ENCODE measurements around the gene TBC1D2.

TBC1D2 gene

GRCh38 chr9:98211260-98211659 lies 44.2 kb downstream of the TBC1D2 start:
- peaks cover 11% of the 10 kb centered on the region for H3K36me3 ChIP-seq (ENCODE audit: insufficient read depth, low read depth, low read length)
- peaks cover 9% of the 10 kb centered on the region for H3K9me3 ChIP-seq (ENCODE audit: insufficient read depth, low read depth, low read length)
- no peaks in the 10 kb centered on the region for H3K27me3 ChIP-seq (ENCODE audit: insufficient read depth, low read length)
- H3K4me3 ChIP-seq (ENCODE audit: low read length): no peak overlapping the region
- no peak overlapping the region for H3K9ac ChIP-seq (ENCODE audit: low read depth, low read length)
- no peak overlapping the region for H3K27ac ChIP-seq (ENCODE audit: low read length)
- H3K4me1 ChIP-seq (ENCODE audit: insufficient read depth, low read length): no peaks in the 10 kb centered on the region; the same call in 1 of the 2 replicates

- peaks cover 9% of the 10 kb centered on the region for H3K9me3 ChIP-seq (ENCODE audit: insufficient read depth, low read depth, low read length)
- no peak overlapping the region for H3K9ac ChIP-seq (ENCODE audit: low read depth, low read length)
- H3K4me3 ChIP-seq (ENCODE audit: low read length): no peak overlapping the region
- H3K36me3 ChIP-seq (ENCODE audit: insufficient read depth, low read depth, low read length): peaks cover 11% of the 10 kb centered on the region
- H3K27me3 ChIP-seq (ENCODE audit: insufficient read depth, low read length): no peaks in the 10 kb centered on the region
- H3K4me1 ChIP-seq (ENCODE audit: insufficient read depth, low read length): no peaks in the 10 kb centered on the region; the same call in 1 of the 2 replicates
- no peak overlapping the region for H3K27ac ChIP-seq (ENCODE audit: low read length)
Observed at GRCh38 chr9:98210435-98210834, 45.0 kb downstream of the TBC1D2 start.

GRCh38 chr9:98209530-98209929 lies 45.9 kb downstream of the TBC1D2 start:
- H3K36me3 ChIP-seq (ENCODE audit: insufficient read depth, low read depth, low read length): peaks cover 11% of the 10 kb centered on the region
- peaks cover 9% of the 10 kb centered on the region for H3K9me3 ChIP-seq (ENCODE audit: insufficient read depth, low read depth, low read length)
- no peak overlapping the region for H3K27ac ChIP-seq (ENCODE audit: low read length)
- no peak overlapping the region for H3K4me3 ChIP-seq (ENCODE audit: low read length)
- H3K9ac ChIP-seq (ENCODE audit: low read depth, low read length): no peak overlapping the region
- no peaks in the 10 kb centered on the region; the same call in 1 of the 2 replicates for H3K4me1 ChIP-seq (ENCODE audit: insufficient read depth, low read length)
- no peaks in the 10 kb centered on the region for H3K27me3 ChIP-seq (ENCODE audit: insufficient read depth, low read length)

- H3K4me1 ChIP-seq (ENCODE audit: insufficient read depth, low read length): no peaks in the 10 kb centered on the region; the same call in 1 of the 2 replicates
- no peak overlapping the region for H3K4me3 ChIP-seq (ENCODE audit: low read length)
- peaks cover 11% of the 10 kb centered on the region for H3K36me3 ChIP-seq (ENCODE audit: insufficient read depth, low read depth, low read length)
- H3K27ac ChIP-seq (ENCODE audit: low read length): no peak overlapping the region
- no peak overlapping the region for H3K9ac ChIP-seq (ENCODE audit: low read depth, low read length)
- peaks cover 9% of the 10 kb centered on the region for H3K9me3 ChIP-seq (ENCODE audit: insufficient read depth, low read depth, low read length)
- H3K27me3 ChIP-seq (ENCODE audit: insufficient read depth, low read length): no peaks in the 10 kb centered on the region
Observed at GRCh38 chr9:98208635-98209034, 46.8 kb downstream of the TBC1D2 start.

- peaks cover 11% of the 10 kb centered on the region for H3K36me3 ChIP-seq (ENCODE audit: insufficient read depth, low read depth, low read length)
- H3K4me3 ChIP-seq (ENCODE audit: low read length): no peak overlapping the region
- no peak overlapping the region for H3K9ac ChIP-seq (ENCODE audit: low read depth, low read length)
- peaks cover 9% of the 10 kb centered on the region for H3K9me3 ChIP-seq (ENCODE audit: insufficient read depth, low read depth, low read length)
- no peaks in the 10 kb centered on the region; the same call in 1 of the 2 replicates for H3K4me1 ChIP-seq (ENCODE audit: insufficient read depth, low read length)
- H3K27ac ChIP-seq (ENCODE audit: low read length): no peak overlapping the region
- H3K27me3 ChIP-seq (ENCODE audit: insufficient read depth, low read length): no peaks in the 10 kb centered on the region
Observed at GRCh38 chr9:98207606-98208005, 47.8 kb downstream of the TBC1D2 start.

GRCh38 chr9:98206754-98207153 lies 48.7 kb downstream of the TBC1D2 start:
- peaks cover 11% of the 10 kb centered on the region for H3K36me3 ChIP-seq (ENCODE audit: insufficient read depth, low read depth, low read length)
- no peak overlapping the region for H3K9ac ChIP-seq (ENCODE audit: low read depth, low read length)
- H3K27me3 ChIP-seq (ENCODE audit: insufficient read depth, low read length): no peaks in the 10 kb centered on the region
- no peaks in the 10 kb centered on the region; the same call in 1 of the 2 replicates for H3K4me1 ChIP-seq (ENCODE audit: insufficient read depth, low read length)
- H3K27ac ChIP-seq (ENCODE audit: low read length): no peak overlapping the region
- H3K4me3 ChIP-seq (ENCODE audit: low read length): no peak overlapping the region
- peaks cover 9% of the 10 kb centered on the region for H3K9me3 ChIP-seq (ENCODE audit: insufficient read depth, low read depth, low read length)

GRCh38 chr9:98204692-98205091 lies 50.8 kb downstream of the TBC1D2 start:
- no peak overlapping the region for H3K9ac ChIP-seq (ENCODE audit: low read depth, low read length)
- H3K4me1 ChIP-seq (ENCODE audit: insufficient read depth, low read length): peaks cover 5% of the 10 kb centered on the region; the same call in 1 of the 2 replicates
- H3K4me3 ChIP-seq (ENCODE audit: low read length): no peak overlapping the region
- no peak overlapping the region for H3K27ac ChIP-seq (ENCODE audit: low read length)
- no peaks in the 10 kb centered on the region for H3K27me3 ChIP-seq (ENCODE audit: insufficient read depth, low read length)
- H3K36me3 ChIP-seq (ENCODE audit: insufficient read depth, low read depth, low read length): peaks cover 11% of the 10 kb centered on the region
- peaks cover 9% of the 10 kb centered on the region for H3K9me3 ChIP-seq (ENCODE audit: insufficient read depth, low read depth, low read length)

- Histone ChIP-seq H3K36me3 (ENCODE audit: insufficient read depth, low read depth, low read length) (peaks cover 3% of the 10 kb centered on the region), H3K9ac (ENCODE audit: low read depth, low read length) (no peak overlapping the region), H3K4me1 (ENCODE audit: insufficient read depth, low read length) (peaks cover 7% of the 10 kb centered on the region; the same call in 1 of the 2 replicates)
Observed at GRCh38 chr9:98203153-98203552, 52.3 kb downstream of the TBC1D2 start.

GRCh38 chr9:98202252-98202651 lies 53.2 kb downstream of the TBC1D2 start:
- H3K36me3 ChIP-seq (ENCODE audit: insufficient read depth, low read depth, low read length): no peaks in the 10 kb centered on the region

More at GRCh38 chr9:98203153-98203552, 52.3 kb downstream of the TBC1D2 start:
- no peaks in the 10 kb centered on the region for H3K27me3 ChIP-seq (ENCODE audit: insufficient read depth, low read length)
- peaks cover 3% of the 10 kb centered on the region; the same call in 1 of the 2 replicates for H3K9me3 ChIP-seq (ENCODE audit: insufficient read depth, low read depth, low read length)
- no peak overlapping the region for H3K27ac ChIP-seq (ENCODE audit: low read length)
- no peak overlapping the region for H3K4me3 ChIP-seq (ENCODE audit: low read length)

GRCh38 chr9:98201749-98202148 lies 53.7 kb downstream of the TBC1D2 start:
- no peaks in the 10 kb centered on the region for H3K27me3 ChIP-seq (ENCODE audit: insufficient read depth, low read length)
- H3K9ac ChIP-seq (ENCODE audit: low read depth, low read length): no peak overlapping the region
- no peaks in the 10 kb centered on the region for H3K36me3 ChIP-seq (ENCODE audit: insufficient read depth, low read depth, low read length)
- peaks cover 7% of the 10 kb centered on the region; the same call in 1 of the 2 replicates for H3K4me1 ChIP-seq (ENCODE audit: insufficient read depth, low read length)
- H3K27ac ChIP-seq (ENCODE audit: low read length): no peak overlapping the region
- H3K4me3 ChIP-seq (ENCODE audit: low read length): no peak overlapping the region
- no peaks in the 10 kb centered on the region for H3K9me3 ChIP-seq (ENCODE audit: insufficient read depth, low read depth, low read length)

More at GRCh38 chr9:98202252-98202651, 53.2 kb downstream of the TBC1D2 start:
- Histone ChIP-seq H3K27me3 (ENCODE audit: insufficient read depth, low read length) (no peaks in the 10 kb centered on the region), H3K27ac (ENCODE audit: low read length) (no peak overlapping the region), H3K4me3 (ENCODE audit: low read length) (no peak overlapping the region), H3K4me1 (ENCODE audit: insufficient read depth, low read length) (peaks cover 7% of the 10 kb centered on the region; the same call in 1 of the 2 replicates), H3K9me3 (ENCODE audit: insufficient read depth, low read depth, low read length) (no peaks in the 10 kb centered on the region), H3K9ac (ENCODE audit: low read depth, low read length) (no peak overlapping the region)

- no peaks in the 10 kb centered on the region for H3K27me3 ChIP-seq (ENCODE audit: insufficient read depth, low read length)
- H3K9ac ChIP-seq (ENCODE audit: low read depth, low read length): no peak overlapping the region
- peaks cover 7% of the 10 kb centered on the region; the same call in 1 of the 2 replicates for H3K4me1 ChIP-seq (ENCODE audit: insufficient read depth, low read length)
- no peaks in the 10 kb centered on the region for H3K36me3 ChIP-seq (ENCODE audit: insufficient read depth, low read depth, low read length)
- no peak overlapping the region for H3K27ac ChIP-seq (ENCODE audit: low read length)
- no peaks in the 10 kb centered on the region for H3K9me3 ChIP-seq (ENCODE audit: insufficient read depth, low read depth, low read length)
- no peak overlapping the region for H3K4me3 ChIP-seq (ENCODE audit: low read length)
Observed at GRCh38 chr9:98201102-98201501, 54.3 kb downstream of the TBC1D2 start.

DNA sequence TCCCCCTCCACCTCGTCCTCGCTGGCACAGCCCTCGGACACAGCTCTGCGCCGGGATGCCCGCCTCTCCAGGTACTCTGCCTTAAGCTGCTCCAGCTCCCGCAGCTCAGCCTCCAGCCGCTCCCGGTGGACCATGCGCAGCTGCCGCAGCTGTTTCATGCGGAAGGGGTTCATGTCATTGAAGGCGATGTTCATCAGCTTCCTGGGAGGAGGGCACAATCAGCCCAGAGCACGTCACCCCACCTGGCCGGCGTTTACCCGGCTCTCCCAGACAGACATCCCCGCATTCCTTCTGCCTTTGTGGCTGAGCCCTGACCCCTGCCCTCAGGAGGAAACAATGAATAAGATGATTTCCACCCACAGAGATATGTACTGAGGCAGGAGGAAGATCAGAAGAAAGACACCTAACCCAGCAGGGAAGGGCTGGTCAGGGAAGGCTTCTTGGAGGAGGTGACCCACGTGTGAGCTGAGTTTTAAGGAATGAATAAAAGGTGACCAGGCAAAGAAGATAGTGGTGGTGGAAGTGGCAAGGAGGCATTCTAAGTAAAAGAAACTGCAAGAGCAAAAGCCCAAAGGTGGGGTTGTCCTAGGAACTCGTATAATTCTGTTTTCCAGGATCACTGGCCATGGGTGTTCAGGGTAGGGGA lies 55.9 kb downstream of the TBC1D2 start:
- H3K9me3 ChIP-seq (ENCODE audit: insufficient read depth, low read depth, low read length): no peaks in the 10 kb centered on the region
- H3K4me1 ChIP-seq (ENCODE audit: insufficient read depth, low read length): peaks cover 7% of the 10 kb centered on the region; the same call in 1 of the 2 replicates
- no peak overlapping the region for H3K4me3 ChIP-seq (ENCODE audit: low read length)
- H3K27ac ChIP-seq (ENCODE audit: low read length): no peak overlapping the region
- H3K36me3 ChIP-seq (ENCODE audit: insufficient read depth, low read depth, low read length): no peaks in the 10 kb centered on the region
- H3K9ac ChIP-seq (ENCODE audit: low read depth, low read length): no peak overlapping the region
- H3K27me3 ChIP-seq (ENCODE audit: insufficient read depth, low read length): no peaks in the 10 kb centered on the region

All from iPS-20b (cell line).